Transverse colon (tissue), 4 donors: Measurements from ENCODE around the gene UNCX.

Experiments
- CTCF ChIP-seq, 5 experiments: fragments of 200-600 bp in 3 of 5; fragments of 450-650 bp in 2 of 5; sonication (generic) in 3 of 5; IDR thresholded peaks; 1 replicate in 2 of 5; 2 replicates in 3 of 5; pipeline ENCODE4 v1.5.1; 2016 to 2017; ENCODE audit warnings: antibody characterized with exemption in 5 of 5, inconsistent platforms in 3 of 5, mild to moderate bottlenecking in 2 of 5, moderate library complexity in 1 of 5
- EP300 ChIP-seq: sonication (generic); formaldehyde crosslinking; IDR thresholded peaks from one replicate; pipeline ENCODE4 v1.6.1; 2017; ENCODE audit warnings: antibody characterized with exemption, low read depth
- POLR2A ChIP-seq: fragments of 450-650 bp; IDR thresholded peaks from one replicate; pipeline ENCODE4 v1.6.1; 2016; ENCODE audit warnings: antibody characterized with exemption, mild to moderate bottlenecking, moderate library complexity
- POLR2AphosphoS5 ChIP-seq, 3 donors: sonication (generic); formaldehyde crosslinking; IDR thresholded peaks; one replicate each; pipeline ENCODE4 v1.6.1; 2016; ENCODE audit warnings: antibody characterized with exemption in 3 of 3

- TF ChIP-seq CTCF (IDR thresholded peaks at IDR 0.05) (no peak), POLR2A (no peak), EP300 (no peak), POLR2AphosphoS5 (IDR thresholded peaks at IDR 0.05) (no peak)
These were observed 11.3 kb downstream of the UNCX start for GRCh38 chr7:1243964-1244416.
